Stimulated activated CD8-positive, alpha-beta memory T cell treated with anti-CD3 and anti-CD28 coated beads, Interleukin-4, amount 100 ng/mL, for 4 hours (primary cell): Measurements from ENCODE around the gene PANK1.
"Not testable (repeated sequence)": the region's sequence is repeated elsewhere in the genome, so short reads cannot be mapped to it uniquely, and the experiment has no call there.

ENCODE experiments used
- DNase-seq, 2 donors: peaks; one replicate each; pipeline ENCODE4 v3.0.0-alpha.2; 2020; ENCODE audit warnings: low read depth in 2 of 2, low spot score in 1 of 2

Gene PANK1

GRCh38 chr10:89575031-89575430 is 70.0 kb downstream of the PANK1 start:
- DNase-seq = no peak

DNA sequence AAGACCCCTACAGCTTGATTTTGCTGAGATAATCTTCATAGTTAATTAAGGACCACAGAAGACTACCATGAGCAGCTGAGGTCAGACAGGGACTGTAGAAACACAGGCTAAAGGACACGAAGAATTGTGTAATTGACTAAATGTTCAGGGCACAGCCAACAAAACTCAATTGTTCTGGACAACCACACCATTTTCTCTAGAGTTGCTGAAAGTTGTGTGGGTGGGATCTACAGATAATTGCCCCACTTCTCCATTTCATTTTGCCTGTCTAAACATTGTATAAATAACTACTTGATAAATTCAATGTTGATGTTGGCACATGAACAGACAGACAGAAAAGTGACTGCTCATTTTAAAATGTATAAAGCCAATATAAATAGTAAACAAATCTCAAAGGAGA is 70.7 kb downstream of the PANK1 start:
- no peak for DNase-seq

GRCh38 chr10:89567576-89568245 is 77.3 kb downstream of the PANK1 start:
- no peak for DNase-seq

DNA sequence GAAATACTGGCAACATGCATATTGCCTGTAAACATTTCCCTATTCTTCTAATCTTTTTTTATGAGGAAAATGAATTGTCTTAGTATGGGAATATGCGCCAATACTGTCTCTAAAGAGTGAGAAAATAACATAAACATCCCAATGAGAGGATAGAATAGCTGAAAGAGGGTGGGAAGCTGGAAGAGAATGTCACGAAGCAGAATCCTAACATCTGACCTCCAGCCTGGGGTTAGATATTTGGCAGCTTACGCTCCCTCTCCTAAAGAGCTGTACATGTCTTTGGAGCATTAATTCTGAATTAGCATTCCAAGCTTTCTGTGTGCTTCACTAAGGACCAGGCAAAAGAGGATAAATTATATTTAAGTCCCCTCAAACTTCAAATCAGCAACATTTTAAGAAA is 78.0 kb downstream of the PANK1 start:
- DNase-seq = no peak

GRCh38 chr10:89566095-89566950 is 78.7 kb downstream of the PANK1 start:
- DNase-seq = no peak

GRCh38 chr10:89565180-89565579 is 79.9 kb downstream of the PANK1 start:
- DNase-seq = no peak

- DNase-seq = no peak
Observed at GRCh38 chr10:89563861-89564478, 81.1 kb downstream of the PANK1 start.

GRCh38 chr10:89563311-89563710 is 81.7 kb downstream of the PANK1 start:
- no peak for DNase-seq

- no peak for DNase-seq
Observed at GRCh38 chr10:89556600-89556999, 88.4 kb downstream of the PANK1 start.

GRCh38 chr10:89555688-89556445 is 89.2 kb downstream of the PANK1 start:
- DNase-seq = no peak

DNA sequence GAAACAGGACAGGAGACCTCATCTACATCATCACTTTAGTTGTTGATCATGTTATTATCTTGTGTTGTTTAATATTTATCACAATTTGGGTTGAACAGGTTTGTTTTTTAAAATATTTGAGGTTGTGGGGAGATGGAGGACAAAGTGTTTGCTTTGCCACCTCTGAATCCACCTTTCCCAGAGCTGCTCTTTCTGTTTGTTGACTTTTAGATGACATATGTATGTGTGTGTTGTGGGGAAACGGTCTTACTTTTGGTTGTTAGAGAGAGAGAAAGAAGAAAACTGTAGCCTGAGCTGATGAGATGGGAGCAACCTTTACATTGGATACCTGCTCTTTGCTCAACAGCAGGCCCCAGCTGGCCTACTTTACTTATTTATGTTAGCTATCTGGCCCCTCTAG is 90.6 kb downstream of the PANK1 start:
- DNase-seq = no peak

DNA sequence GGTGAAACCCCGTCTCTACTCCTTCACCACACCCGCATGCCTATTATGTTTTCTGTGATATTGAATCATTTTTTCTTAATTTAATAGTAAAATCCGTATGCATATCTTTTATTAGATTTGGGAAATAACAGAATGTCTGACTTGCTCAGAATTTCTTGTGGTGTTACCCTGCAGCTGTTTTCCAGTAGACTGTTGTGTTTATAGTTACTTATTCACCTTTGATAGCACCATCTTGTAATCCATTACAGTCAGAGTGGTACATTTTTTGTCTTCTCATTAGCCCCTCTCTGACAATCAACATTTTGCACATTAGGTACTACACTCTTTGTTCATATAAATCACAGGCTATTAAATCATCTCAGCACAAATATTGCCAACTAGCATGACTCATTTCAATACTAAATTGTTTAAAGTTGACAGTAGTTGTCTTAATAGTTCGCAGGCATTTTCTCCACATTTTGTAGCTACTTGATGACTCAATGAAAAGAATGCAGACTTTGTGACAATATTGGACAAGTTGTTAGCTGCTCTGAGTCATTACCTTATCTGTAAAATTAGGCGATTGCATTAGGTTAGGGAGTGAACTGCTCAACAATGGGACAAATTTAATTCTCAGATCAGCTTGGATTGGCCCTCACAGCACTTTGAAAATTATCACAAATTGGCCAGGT is 91.8 kb downstream of the PANK1 start:
- DNase-seq = no peak

DNA sequence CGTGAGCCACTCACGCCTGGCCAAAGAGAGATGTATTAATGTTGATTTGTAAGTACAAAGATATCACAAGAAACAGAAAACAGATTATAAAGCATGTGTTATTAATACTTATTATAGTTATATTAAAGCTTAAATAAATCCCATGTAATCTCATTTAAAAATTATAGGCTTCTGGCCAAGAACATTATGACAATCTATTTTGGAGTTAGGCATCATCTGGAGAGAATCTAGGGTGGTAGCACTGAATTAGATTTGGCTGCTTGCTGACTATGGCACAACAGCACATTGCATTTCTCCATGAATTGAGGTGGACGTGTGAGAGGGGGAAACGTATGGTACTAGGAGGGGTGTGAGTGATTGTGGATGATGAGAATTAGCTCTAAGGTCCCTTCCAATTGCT is 92.8 kb downstream of the PANK1 start:
- DNase-seq = no peak

- no peak for DNase-seq
Observed at GRCh38 chr10:89550509-89550908, 94.5 kb downstream of the PANK1 start.

GRCh38 chr10:89549510-89549909 is 95.5 kb downstream of the PANK1 start:
- no peak for DNase-seq

DNA sequence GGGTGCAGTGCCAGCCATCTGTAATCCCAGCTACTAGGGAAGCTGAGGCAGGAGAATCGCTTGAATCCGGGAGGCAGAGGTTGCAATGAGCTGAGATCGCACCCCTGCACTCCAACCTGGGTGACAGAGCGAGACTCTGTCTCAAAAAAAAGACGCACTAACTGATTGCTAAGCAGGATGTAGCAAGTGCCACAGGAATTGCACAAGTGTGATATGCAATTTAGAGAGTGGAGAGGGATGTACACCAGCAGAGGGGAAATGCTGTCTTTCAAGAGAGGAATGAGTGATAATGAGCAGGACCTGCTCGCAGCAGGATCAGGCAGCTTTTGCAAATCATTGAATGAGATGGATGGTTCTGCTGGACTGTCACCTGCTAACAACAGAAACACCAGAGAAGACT is 96.4 kb downstream of the PANK1 start:
- no peak for DNase-seq

DNA sequence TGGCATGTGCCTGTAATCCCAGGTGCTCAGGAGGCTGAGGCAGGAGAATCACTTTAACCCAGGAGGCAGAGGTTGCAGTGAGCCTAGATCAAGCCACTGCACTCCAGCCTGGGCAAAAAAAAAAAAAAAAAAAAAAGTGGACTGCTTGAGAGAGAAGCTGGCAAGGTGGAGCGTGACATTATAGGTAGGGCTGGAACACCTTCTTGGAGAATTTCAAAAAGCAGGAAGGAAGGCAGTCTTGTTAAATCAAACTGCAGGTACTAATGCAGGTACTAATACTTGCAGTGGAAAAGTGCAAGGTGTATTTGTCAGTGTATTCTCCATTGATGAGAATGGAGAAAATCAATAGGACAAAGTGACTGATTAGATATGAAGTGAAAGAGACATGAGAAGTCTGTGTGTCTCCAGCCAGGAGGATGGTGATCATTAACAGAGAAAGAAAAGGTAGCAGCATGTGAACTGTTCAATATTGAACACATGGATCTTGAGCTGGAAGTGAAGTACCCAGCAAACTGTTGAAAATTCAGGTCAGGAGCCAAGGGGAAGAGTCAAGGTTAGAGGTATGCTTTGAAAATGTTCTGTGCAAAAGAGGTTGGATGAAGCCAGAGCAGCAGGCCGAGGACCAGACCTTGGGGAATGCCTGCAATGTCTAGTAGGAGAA is 97.1 kb downstream of the PANK1 start:
- no peak for DNase-seq

GRCh38 chr10:89546651-89547050 is 98.4 kb downstream of the PANK1 start:
- not testable (repeated sequence) for DNase-seq

DNA sequence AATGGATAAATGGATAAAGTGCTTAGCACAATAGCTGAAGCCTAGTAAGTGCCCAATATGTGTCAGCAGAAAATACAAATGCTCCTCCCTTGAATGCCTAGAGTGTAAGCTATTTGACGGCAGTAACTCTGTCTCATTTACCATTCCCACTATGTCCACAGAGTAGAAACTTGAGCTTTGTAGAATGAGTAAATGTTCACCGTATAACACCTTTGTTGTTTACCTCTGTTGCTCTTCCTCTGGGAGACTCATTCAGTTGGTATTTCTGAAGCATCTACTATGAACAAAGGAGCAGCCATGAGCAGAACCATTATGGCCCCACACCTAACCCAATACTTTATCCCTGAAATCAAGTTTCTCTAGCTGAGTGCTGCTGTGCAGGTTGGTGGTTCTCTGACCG is 101.2 kb downstream of the PANK1 start:
- DNase-seq = no peak

DNA sequence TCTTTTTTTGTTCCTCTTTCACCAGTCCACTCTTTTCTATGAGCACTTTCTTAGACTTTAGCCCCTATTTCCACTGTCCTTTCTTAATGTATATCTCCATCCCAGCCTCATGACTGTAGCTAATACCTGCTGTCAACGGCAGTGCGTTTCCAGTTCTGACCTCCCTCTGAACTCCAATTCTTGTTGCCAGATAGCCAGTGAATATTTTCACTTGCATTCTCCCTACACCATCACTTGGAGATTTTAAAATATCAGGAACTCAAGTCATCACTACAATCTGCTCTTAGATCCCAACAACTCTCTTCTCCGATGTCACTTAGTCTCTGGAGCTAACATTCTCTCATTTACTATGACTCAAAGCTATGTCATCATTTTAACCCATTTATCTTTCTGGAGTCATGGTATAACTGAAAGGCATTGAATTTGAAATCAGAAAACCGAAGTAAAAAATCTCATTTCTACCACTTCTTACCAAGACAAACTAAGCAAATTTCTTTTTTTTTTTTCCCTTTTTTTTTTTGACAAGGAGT is 104.6 kb downstream of the PANK1 start:
- no peak for DNase-seq
